ENCODE measurements around the gene TCL1A.

The TCL1A gene

DNA sequence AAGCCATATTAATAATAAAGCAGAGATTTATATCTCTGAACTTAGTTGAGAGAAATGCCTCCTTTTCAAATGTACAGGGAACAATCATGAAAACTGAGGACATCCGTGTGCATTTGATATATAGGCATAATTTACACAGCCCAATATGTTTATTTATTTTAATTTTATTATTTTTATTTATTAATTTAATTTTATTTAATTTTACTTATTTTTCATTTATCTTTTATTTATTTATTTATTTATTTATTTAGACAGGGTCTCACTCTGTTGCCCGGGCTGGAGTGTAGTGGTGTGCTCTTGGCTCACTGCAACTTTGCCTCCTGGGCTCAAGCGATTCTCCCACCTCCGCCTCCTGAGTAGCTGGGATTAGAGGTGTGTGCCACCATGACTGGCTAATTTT, 8.4 kb downstream of the TCL1A start:
- no peak for DNase-seq (ENCODE audit: low spot score)

DNA sequence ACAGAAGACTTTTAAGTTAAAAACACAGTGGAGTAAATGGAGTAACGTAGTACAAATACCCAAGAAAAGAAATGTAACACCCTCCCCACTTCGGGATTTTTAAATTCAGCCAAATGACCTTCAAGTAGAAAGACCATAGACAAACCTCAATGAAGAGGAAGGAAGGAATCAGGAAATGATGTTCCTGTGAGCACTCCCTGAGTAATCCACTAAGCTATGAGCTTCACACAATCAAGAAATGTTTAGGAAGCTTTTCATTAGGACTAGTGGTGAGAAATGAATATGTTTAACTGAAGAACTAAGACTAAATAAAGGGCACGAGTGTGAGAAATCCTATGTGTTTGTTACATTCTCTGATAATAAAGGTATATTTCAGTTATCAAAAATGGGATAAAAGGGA, 10.1 kb downstream of the TCL1A start:
- DNase-seq (ENCODE audit: low spot score), result no peak

DNA sequence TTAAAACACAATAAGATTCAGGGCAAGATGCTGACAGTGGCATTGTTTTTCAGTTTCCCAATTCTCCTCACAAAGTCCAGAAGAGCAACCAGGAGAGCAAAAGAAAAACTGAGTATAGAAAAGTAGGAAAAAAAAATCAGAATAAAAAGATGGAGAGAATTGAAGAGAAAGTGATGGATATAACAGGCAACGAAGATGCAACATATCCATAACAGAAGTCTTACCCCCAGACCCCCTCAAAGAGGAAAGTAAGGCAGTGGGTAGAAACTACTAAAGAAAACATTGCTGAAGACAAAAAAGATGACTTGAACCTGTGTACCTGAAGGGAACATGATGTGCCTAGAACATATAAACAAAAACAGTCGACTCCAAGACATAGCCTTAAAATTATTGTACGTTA, 10.6 kb downstream of the TCL1A start:
- no peak for DNase-seq (ENCODE audit: low spot score)

DNA sequence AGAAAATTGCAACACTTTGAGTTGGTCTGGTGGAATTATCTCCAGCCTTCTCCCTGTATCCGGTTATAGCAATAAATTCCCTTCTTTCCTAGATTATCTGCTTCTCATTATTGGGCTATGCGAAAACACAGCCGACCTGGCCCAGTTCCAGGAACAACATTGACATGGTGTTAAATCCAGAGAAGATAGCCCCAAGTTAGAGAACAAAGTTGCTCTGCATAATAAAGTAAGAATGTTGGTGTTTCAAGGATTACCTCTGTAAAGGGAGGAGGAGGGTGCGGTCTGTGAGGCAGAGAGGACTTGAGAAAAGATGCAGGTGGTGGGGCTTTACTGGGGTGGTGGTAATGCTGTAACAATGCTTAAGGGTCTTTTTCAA, 12.1 kb downstream of the TCL1A start:
- no peak for DNase-seq (ENCODE audit: low spot score)

DNA sequence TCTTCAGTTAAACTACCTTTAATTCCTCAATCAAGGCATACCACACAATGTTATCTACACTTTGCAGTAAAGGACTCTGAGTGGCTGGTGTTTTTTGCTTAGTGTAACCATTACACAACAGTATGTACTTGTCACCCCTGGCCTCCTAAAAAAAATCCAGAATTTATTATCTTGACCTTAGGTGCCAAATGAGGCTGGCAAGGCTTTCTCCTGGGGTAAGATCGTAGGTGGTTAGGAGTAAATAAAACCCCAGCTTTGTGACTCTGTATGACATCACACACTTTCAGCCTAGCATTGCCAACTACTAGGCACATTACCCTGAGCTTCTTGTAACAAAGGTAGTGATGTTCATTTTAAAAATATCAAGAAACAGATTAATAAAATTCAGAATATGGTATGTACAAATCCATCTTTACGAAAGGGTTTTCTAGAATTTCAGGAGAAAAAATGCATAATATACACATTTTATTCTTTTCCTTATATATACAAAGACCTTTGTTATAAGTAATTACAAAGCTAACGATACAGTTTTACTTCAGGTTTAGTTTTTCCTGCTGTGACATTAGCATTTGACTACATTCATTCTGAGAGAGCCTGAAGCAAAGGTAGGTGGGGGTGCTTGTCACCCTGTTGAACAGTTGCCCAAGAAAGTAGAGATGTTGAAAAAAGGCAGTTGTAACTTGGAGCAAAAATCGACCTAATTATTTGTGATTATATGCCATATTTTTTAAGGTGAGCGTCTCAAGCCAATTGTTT, 13.5 kb downstream of the TCL1A start:
- no peak for DNase-seq (ENCODE audit: low spot score)

DNA sequence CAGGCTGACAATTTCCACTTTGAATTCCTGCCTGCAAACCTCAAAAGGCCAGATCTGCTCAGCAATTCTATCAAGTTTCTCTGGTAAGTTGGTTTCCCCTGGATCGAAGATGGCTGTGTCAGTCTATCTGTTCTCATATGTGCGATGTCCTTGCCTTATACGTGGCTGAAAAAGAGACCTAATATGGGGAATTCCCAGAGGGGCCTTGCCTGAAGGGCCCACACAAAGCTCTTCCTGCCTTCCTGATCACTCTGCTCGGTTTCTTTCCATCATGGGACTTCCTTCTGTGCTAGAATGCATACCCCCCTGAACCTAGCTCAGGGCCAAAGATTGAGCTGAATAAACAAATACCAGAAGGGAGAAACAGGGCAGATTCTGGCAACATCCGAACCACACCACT, 14.5 kb downstream of the TCL1A start:
- no peak for DNase-seq (ENCODE audit: low spot score)

DNA sequence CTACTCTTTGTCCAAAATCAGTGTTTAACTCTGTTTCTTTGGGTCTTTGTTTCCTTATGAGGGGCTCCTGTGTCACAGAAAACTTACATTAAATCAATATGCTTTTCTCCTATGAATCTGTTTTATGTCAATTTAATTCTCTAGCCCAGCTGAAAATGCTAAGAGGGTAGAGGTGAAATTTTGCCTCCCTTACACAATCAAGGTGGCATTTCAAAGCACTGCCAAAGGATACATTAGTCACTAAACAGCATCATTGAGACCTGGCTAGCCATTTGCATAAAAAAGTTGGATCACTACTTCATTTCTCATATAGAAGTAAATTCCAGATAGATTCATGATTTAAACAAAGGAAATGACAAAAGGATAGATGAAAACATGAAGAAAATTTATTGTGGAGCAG, 15.6 kb downstream of the TCL1A start:
- DNase-seq (ENCODE audit: low spot score), result no peak

DNA sequence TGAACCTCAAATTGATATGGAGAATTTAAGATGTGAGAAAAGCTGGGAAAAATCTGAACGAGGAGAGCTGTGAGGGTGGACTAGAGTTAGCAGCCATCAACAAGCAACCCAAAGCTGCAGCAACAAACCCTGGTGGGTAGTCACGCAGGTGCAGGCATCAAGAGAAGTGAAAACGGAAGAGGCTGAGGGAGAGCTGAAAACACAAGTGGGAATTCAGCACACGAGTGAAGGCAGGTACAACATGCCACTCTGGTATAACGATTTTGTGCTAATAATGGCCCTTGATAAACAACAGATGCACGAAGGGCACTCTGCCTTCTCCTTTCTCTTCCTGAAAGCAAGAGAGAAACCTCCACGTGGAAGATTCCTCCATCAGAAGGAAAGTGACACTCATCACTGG, 16.2 kb downstream of the TCL1A start:
- no peak for DNase-seq (ENCODE audit: low spot score)

DNA sequence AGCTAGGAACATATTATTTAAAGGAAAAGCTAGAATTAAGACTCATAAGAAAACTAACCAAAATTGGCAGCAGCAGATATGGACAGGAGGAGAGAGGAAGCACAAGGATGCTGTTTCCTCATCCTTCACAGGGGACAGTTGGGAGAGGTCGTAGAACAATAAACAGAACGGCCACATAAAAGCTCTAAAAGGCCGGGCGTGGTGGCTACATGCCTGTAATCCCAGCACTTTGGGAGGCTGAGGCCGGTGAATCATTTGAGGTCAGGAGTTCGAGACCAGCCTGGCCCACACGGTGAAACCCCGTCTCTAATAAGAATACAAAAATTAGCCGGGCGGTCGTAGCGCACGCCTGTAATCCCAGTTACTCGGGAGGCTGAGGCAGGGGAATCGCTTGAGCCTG, 17.2 kb downstream of the TCL1A start:
- no peak for DNase-seq (ENCODE audit: low spot score)

DNA sequence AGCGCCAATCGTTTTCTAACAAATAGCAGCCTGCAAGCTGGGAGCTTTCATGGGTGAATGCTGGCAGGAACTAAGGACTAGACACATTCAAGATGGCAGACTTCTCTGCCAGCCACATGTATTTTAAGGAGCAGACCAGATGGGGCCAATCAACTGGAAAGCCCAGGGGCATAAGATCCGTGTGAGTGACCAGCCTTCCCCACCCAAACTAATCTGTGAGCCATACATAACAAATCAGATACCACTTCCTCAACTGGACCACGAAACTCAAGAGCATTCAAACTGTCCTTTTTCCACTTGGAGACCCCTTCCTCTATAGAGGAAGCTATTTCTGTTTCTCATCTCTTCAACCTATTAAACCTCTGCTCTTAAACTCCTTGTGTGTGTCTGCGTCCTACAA, 18.0 kb downstream of the TCL1A start:
- DNase-seq (ENCODE audit: low spot score), result no peak

DNA sequence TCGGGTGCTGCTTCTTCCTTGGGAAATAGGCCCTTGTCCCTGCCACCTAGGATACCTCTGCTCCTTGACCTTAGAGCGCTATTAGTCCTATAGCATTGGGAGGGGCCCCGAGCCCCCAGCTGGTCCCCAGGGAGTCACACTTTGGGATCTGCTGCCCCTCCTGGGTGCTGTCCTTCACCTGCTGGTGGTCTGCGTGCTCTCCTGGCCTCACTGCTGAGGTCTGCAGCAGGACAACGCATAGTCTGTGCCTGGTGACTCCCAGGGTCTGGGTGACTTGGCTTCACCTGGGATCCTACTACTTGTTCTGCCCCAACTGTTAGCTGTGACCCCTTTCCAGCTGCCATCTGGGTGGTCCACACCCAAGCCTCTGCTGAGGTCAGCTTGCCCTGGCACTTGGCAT, 18.9 kb downstream of the TCL1A start:
- no peak for DNase-seq (ENCODE audit: low spot score)

DNA sequence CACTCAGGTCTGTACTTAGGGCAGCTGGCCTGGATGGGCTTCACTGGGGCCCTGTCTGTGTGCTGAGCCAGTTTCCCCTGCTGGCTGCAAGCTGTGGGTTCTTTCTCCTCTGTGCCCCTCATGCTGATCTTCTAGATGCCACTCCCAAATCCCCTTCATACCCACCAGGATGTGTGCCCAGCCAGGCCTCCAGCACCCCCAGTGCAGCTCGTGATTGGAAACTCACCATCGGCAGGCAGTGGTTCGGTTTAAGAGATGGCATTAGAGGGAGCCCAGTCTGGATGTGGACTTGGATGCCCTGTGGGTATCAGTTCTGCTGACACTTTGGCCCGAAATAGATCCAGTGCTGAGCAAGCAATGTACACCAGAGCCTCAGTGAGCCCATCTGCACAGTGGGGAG, 21.8 kb downstream of the TCL1A start:
- no peak for DNase-seq (ENCODE audit: low spot score)

DNA sequence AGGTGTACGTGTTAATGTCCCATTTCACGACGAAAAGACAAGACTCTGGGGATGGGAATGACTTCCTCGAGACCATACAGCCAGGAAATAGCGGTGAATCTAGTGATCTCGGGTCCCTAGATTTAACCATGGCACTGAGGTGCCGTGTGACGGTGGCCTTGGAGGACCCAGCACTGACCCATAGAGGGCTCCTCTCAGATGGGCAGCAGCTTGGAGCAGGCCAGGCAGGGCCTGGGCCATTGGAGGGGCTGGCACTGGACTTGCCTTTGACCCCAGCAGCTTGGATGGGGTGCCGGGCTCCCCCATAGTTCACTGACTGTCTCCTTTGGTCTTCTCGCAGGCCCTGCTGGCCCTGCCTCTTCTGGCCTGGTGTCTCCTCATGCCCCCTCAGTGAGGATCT, 22.3 kb downstream of the TCL1A start:
- no peak for DNase-seq (ENCODE audit: low spot score)

DNA sequence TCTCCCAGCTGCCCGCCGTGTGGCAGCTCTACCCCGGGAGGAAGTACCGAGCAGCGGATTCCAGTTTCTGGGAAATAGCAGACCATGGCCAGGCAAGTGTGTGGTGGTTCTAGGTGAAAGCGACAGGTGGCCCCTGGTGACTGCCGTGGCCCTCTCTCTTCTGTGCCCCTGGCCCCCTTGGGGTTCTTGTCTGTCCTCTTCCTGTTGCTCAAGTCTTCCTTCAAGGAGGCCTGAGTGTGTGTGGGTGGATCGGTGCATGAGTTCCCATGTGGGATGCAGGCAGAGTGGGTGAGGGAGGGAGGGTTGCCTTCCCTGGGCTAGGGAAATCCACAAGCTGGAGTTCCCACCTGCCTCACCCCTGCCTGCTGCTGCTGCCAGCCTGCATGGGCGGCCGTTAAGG, 23.1 kb downstream of the TCL1A start:
- DNase-seq (ENCODE audit: low spot score), result no peak

DNA sequence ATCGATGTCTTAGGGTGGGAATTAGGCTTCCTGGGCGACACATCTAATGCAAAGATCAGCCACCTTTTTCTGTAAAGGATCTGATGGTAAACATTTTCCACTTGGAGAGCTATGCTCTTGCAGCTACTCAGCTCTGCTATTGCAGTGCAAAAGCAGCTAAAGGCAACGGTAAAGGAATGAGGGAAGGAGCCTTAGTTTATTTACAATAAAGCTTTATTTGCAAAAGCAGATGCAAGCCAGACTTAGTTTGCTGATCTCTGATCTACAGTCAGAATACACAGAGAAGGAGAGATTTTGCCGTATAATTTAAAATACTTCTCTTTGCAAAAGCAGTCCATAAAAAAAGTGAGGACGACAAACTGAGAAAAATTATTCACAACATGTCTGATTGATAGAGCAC, 24.5 kb downstream of the TCL1A start:
- DNase-seq (ENCODE audit: low spot score), result no peak

DNA sequence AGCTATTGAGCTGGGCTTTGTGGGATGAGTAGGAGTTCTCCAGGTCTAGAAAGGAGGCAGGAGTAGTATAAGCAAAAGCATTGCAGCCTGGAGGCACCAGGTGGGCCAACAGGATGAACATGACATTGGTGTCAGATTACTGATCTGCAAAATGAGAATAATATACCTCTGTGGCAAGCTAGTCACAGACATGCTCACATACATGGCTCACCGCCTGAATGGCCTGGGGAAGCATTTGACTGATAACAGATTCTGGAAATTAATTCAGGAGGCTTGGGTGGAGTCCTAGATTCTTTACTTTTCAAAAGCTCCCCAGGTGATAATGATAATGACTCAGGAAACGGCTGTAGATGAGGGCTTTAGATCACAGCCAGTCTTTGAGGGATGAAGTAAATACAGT, 27.0 kb downstream of the TCL1A start:
- DNase-seq (ENCODE audit: low spot score), result no peak

DNA sequence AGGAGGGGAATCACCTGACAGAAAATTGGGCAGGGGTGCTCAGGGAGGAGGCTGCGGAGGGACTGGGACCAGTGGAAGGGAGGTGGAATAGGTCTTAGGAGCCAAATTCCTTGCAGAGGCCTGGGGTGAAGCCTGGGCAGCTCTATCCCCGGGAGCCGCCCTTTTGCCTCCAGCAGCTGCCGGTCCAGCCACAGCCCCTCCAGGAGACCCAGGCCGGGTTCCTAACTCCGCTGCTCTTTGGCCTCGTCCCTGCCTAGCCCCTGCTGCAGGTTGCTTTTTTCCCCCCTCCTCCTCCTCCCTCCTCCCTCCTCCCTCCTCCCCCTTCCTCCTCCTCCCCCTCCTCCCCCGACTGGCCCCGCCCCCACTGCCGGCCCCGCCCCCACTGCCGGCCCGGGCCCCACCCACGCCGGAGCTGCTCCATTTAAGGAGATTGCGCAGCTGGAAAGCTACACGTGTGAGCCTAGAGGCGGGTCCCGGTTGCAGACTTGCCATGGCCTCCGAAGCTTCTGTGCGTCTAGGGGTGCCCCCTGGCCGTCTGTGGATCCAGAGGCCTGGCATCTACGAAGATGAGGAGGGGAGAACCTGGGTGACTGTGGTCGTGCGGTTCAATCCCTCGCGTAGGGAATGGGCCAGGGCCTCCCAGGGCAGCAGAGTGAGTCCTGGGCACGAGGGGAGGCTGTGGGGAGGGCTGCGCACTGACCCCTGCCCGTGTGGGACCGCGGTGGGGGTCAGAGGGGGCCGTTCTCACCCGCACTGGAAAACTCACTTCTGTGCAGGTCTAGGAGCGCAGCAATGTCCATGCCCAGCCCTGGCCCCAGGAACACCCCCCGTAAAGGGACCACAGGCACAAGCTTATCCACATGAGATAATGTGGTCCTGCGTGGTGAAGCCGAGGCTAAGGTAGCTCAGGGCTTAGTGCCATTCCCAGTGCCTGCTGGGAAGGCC, 27.7 kb downstream of the TCL1A start, which contains the start of gene TCL1B:
TCL1B (plus strand) TSS at position 449 of the 945 bp plus-strand sequence; CDS start at position 491, 42 bp downstream.
- DNase-seq (ENCODE audit: low spot score), result no peak

DNA sequence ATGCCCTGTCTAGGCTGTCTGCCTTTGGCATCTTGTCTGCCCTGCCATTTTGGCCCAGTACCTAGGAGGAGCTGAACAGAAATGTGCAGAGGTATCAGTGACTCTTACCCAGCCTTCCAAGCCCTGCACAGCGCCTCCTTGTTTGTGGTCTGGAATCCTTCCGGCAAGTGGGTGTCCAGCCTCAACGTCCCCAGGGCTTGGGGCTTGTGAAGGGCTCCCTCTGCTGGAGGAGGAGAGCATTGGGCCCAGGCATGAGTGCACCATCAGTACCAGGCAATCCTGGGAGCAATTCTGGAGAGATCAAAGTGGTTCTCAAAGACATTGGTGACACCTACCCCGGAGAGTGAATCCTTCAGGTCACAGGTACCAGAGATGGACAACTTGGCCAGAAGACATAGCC, 30.1 kb downstream of the TCL1A start:
- DNase-seq (ENCODE audit: low spot score), result peak; percentile 64

DNA sequence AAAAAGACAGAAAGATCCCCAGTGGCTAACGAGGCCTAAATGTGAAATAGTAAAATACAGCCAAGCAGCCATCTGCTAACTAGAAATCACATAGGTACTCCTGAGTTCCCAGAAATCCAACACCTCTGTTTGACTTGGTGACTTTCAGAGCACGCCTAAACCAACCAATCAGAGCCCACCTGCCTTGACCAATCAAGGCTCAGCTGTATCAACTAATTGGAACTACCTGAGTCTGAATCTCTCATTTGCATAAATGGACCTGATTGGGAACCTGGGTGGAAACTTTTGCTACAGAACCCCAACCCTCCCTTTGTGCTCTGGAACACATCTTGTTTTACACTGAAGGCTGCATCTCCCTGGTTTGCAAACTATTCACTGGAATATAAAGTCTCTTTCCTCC, 32.8 kb downstream of the TCL1A start:
- DNase-seq (ENCODE audit: low spot score), result no peak

DNA sequence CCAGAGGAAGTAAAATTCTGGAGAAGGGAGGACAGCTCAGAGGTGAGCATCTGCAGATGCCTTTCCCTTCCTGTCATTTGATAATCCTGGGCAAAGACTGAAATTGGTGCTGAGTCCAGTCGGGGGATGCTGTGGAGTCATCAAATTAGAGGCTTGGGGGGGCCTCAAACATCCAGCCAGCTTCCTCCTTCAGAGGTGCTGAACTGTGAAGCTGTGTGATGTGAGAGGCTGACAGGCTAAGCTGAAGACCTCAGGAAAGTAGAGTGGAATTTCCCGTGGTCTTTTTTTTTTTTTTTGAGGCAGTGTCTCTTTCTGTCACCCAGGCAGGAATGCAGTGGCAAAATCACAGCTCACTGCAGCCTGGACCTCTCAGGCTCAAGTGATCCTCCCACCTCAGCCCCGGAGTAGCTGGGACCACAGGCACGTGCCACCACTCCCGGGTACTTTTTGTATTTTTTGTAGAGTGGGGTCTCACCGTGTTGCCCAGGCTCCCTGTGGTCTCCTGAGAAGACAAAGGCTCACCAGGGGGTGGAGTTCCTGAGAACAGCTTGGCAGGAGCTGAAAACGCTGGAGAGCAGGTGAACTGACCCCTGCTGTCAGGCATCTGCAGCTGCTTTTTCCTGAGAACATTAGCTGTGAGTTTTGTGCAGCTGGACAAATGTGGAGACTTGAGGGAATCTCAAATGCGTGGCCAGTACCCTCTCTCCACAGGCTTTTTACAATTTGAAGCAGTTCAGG, 33.8 kb downstream of the TCL1A start:
- DNase-seq (ENCODE audit: low spot score), result no peak

DNA sequence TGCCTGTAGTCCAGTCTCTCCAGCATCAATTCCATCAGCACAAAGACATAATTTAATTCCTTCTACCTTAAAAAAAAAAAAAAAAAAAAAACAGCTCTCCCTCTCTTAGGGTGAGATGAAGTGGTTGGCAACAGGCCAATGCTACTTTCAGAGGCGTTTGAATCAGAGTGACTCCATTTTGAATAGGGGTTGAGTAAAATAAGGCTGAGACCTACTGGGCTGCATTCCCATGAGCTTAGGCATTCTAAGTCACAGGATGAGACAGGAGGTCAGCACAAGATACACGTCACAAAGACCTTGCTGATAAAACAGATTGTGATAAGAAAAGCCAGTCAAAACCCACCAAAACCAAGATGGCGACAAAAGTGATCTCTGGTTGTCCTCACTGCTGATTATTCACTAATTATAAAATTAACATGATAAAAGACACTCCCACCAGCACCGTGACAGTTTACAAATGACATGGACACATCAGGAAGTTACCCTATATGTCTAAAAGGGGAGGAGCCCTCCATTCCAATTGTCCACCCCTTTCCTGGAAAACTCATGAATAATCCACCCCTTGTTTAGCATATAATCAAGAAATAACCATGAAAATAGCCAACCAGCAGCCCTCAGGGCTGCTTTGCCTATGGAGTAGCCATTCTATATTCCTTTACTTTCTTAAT, 34.6 kb downstream of the TCL1A start:
- no peak for DNase-seq (ENCODE audit: low spot score)

DNA sequence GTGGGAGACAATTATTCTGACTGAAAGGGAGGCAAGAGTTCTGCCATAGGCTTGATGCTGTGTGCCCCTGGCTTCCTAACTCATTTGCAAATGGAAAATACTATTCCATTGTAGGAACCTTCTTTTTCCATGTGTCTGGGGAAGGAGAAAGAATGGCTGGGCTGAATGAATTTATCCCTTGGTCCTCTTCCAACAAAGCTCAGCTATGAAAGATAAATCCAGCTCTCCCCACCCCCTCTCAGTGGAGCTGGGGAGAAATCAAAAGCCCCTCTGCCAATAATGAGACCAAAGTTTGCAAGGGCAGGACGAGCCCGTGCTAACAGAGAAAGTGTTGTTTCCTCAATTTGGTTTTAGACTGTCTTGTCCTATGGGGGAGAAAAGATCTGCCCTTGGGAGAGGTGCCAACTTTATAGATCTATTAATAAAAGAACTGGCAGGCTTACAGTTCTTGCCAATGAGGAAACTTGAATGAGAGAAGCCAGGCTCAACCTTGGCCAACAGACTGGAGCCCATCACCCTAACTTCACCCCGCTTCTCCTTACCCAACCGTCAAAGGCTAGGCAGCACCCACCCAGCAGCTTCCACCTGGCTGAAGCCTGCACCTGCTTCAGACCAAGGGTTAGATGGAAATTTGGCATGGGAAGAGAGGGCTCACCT, 36.6 kb downstream of the TCL1A start:
- DNase-seq (ENCODE audit: low spot score), result no peak

All from hematopoietic multipotent progenitor cell treated with erythropoietin and hydrocortisone succinate and interleukin-3 and kit ligand, for 15 days (in vitro differentiated cells).